MCF 10A (cell line): Measurements from ENCODE around the gene GSTO1. TPM values are rescaled to one million over a fixed set of nuclear protein-coding genes. Genes with fewer than 3 reads are reported as not detected.

ENCODE experiments used
- BruUV-seq: library from RNA; stranded (reverse); fragments of 400-500 nt; replicated peaks from 2 replicates; lab custom pipeline; 2021; lab: Mats Ljungman, UMichigan
- CTCF ChIA-PET: fragments of 300-600 bp; sonication (Branson Sonifier 250); formaldehyde crosslinking; extraction: SDS; loops from one replicate; lab custom pipeline; 2021; ENCODE audit warnings: antibody characterized with exemption, inconsistent platforms; lab: Yijun Ruan, JAX
- POLR2A ChIA-PET: fragments of 300-600, 350-650 bp; sonication (Branson Sonifier 250); formaldehyde crosslinking; extraction: SDS; loops from one replicate; lab custom pipeline; 2020; ENCODE audit warnings: antibody characterized with exemption, inconsistent platforms; lab: Yijun Ruan, JAX
- DNase-seq: peaks from one replicate; pipeline ENCODE4 v3.0.0-alpha.2; 2018; ENCODE audit not compliant: unreplicated experiment
- H3K27ac Mint-ChIP-seq: one replicate; pipeline ENCODE4 v1.8.0; 2022; ENCODE audit warnings: mild to moderate bottlenecking, low read depth, mixed read lengths; ENCODE audit not compliant: unreplicated experiment
- H3K27me3 Mint-ChIP-seq: one replicate; pipeline ENCODE4 v1.8.0; 2022; ENCODE audit warnings: mixed read lengths; ENCODE audit not compliant: insufficient read depth, unreplicated experiment
- H3K36me3 Mint-ChIP-seq: one replicate; pipeline ENCODE4 v1.8.0; 2022; ENCODE audit warnings: mild to moderate bottlenecking, moderate library complexity, mixed read lengths; ENCODE audit not compliant: insufficient read depth, unreplicated experiment
- H3K4me1 Mint-ChIP-seq: one replicate; pipeline ENCODE4 v1.8.0; 2022; ENCODE audit warnings: mixed read lengths; ENCODE audit not compliant: insufficient read depth, unreplicated experiment
- H3K4me3 Mint-ChIP-seq: one replicate; pipeline ENCODE4 v1.8.0; 2022; ENCODE audit warnings: mild to moderate bottlenecking, moderate library complexity, mixed read lengths; ENCODE audit not compliant: unreplicated experiment
- H3K9me3 Mint-ChIP-seq: one replicate; pipeline ENCODE4 v1.8.0; 2022; ENCODE audit warnings: mixed read lengths; ENCODE audit not compliant: unreplicated experiment
- CTCF ChIP-seq: fragments of 200-600 bp; IDR thresholded peaks from one replicate; pipeline ENCODE4 v1.8.0; 2022; ENCODE audit warnings: antibody characterized with exemption, mild to moderate bottlenecking; ENCODE audit not compliant: unreplicated experiment
- intact Hi-C: fragments of 100-400 bp; cut with micrococcal nuclease; formaldehyde crosslinking; loops from 2 replicates; pipeline ENCODE4 v1.14.1; 2022
- total RNA-seq: library from RNA; stranded (reverse); gene quantifications from 2 replicates; pipeline ENCODE4 v1.2.3, GENCODE V29; 2022

Gene GSTO1
- total RNA-seq, 1 experiment from 2014 or later, result 61.8 TPM

GRCh38 chr10:104301907-104302690 is 47.4 kb downstream of the GSTO1 start:
- Mint-ChIP-seq H3K9me3 (peaks cover 6% of the 10 kb centered on the region), H3K27me3 (no peaks in the 10 kb centered on the region), H3K27ac (peak overlapping the region; percentile 93), H3K4me3 (no peak overlapping the region), H3K4me1 (peaks cover 38% of the 10 kb centered on the region), H3K36me3 (peaks cover 32% of the 10 kb centered on the region)
- ChIA-PET CTCF (interaction anchor here (6.5 to 7.7 kb wide), 3 partner anchors 9 to 50 kb away, joined by 46 to 165 read pairs (median 132); partner anchors contain the start of gene CFAP58), POLR2A (interaction anchor here (1.9 kb wide), 1 partner anchor 33 kb away, joined by 4 read pairs; the partner anchor contains the start of gene GSTO2)
- intact Hi-C loops, result loop anchor here (2.0 kb wide), 2 partner anchors 27 to 37 kb away; partner anchors contain the start of gene ITPRIP
- no TSS peak for BruUV-seq
- no peak for TF ChIP-seq CTCF
- no peak for DNase-seq

GRCh38 chr10:104303594-104304355 is 49.1 kb downstream of the GSTO1 start:
- Mint-ChIP-seq H3K27me3 (no peaks in the 10 kb centered on the region), H3K27ac (no peak overlapping the region), H3K9me3 (peaks cover 6% of the 10 kb centered on the region), H3K4me1 (peaks cover 41% of the 10 kb centered on the region), H3K4me3 (no peak overlapping the region), H3K36me3 (peaks cover 43% of the 10 kb centered on the region)
- ChIA-PET CTCF (interaction anchor here (0.6 to 7.7 kb wide), 8 partner anchors 11 to 1602 kb away, joined by 3 to 165 read pairs (median 26); partner anchors contain the start of gene CFAP58), POLR2A (interaction anchor here (1.0 to 7.8 kb wide), 5 partner anchors 9 to 35 kb away, joined by 3 to 67 read pairs (median 6); partner anchors contain the start of genes GSTO2 and ITPRIP)
- no TSS peak for BruUV-seq
- DNase-seq, result no peak
- no peak for TF ChIP-seq CTCF
- intact Hi-C loops, result no loop called here

GRCh38 chr10:104304356-104304745 is 49.7 kb downstream of the GSTO1 start:
- BruUV-seq, result no TSS peak
- CTCF ChIA-PET, result interaction anchor here (0.7 to 7.7 kb wide), 8 partner anchors 11 to 1601 kb away, joined by 3 to 165 read pairs (median 32); partner anchors contain the start of gene CFAP58
- no peak overlapping the region for H3K27ac Mint-ChIP-seq
- H3K4me3 Mint-ChIP-seq, result no peak overlapping the region
- intact Hi-C loops, result no loop called here
- TF ChIP-seq CTCF, result no peak
- peaks cover 47% of the 10 kb centered on the region for H3K36me3 Mint-ChIP-seq
- POLR2A ChIA-PET, result interaction anchor here (1.0 to 7.8 kb wide), 7 partner anchors 9 to 61 kb away, joined by 3 to 67 read pairs (median 12); partner anchors contain the start of genes GSTO2 and ITPRIP
- no peaks in the 10 kb centered on the region for H3K27me3 Mint-ChIP-seq
- peaks cover 6% of the 10 kb centered on the region for H3K9me3 Mint-ChIP-seq
- H3K4me1 Mint-ChIP-seq, result peaks cover 41% of the 10 kb centered on the region
- no peak for DNase-seq
